ENCODE data around the gene ARSG.

The ARSG gene

GRCh38 chr17:68441070-68441770 lies 149.9 kb downstream of the ARSG start:
- FAIRE-seq (no peak), DNase-seq (ENCODE audit: insufficient read length, low spot score) (no peak)

- FAIRE-seq (no peak), DNase-seq (ENCODE audit: insufficient read length, low spot score) (no peak)
These were observed 152.7 kb downstream of the ARSG start for GRCh38 chr17:68443972-68444464.

- DNase-seq (ENCODE audit: insufficient read length, low spot score) (no peak), FAIRE-seq (no peak)
These were observed 154.4 kb downstream of the ARSG start for GRCh38 chr17:68445671-68446070.

- DNase-seq (ENCODE audit: insufficient read length, low spot score) (no peak), FAIRE-seq (no peak)
These were observed 155.3 kb downstream of the ARSG start for GRCh38 chr17:68446626-68447041.

GRCh38 chr17:68449021-68449739 lies 157.9 kb downstream of the ARSG start:
- no peak for DNase-seq (ENCODE audit: insufficient read length, low spot score)
- FAIRE-seq = no peak

- DNase-seq (ENCODE audit: insufficient read length, low spot score) (no peak), FAIRE-seq (no peak)
These were observed 159.1 kb downstream of the ARSG start for GRCh38 chr17:68450391-68450790.

GRCh38 chr17:68450801-68451200 lies 159.5 kb downstream of the ARSG start:
- FAIRE-seq (no peak), DNase-seq (ENCODE audit: insufficient read length, low spot score) (no peak)

GRCh38 chr17:68451670-68452354 lies 160.5 kb downstream of the ARSG start:
- FAIRE-seq (no peak), DNase-seq (ENCODE audit: insufficient read length, low spot score) (no peak)

- DNase-seq (ENCODE audit: insufficient read length, low spot score) (no peak), FAIRE-seq (no peak)
These were observed 161.5 kb downstream of the ARSG start for GRCh38 chr17:68452724-68453290.

GRCh38 chr17:68453991-68454665 lies 162.8 kb downstream of the ARSG start:
- DNase-seq (ENCODE audit: insufficient read length, low spot score) = no peak
- FAIRE-seq = no peak

GRCh38 chr17:68455901-68456338 lies 164.6 kb downstream of the ARSG start:
- no peak for DNase-seq (ENCODE audit: insufficient read length, low spot score)
- no peak for FAIRE-seq

- no peak for DNase-seq (ENCODE audit: insufficient read length, low spot score)
These were observed 165.3 kb downstream of the ARSG start for GRCh38 chr17:68456339-68457167.

GRCh38 chr17:68457168-68457538 lies 165.9 kb downstream of the ARSG start, which contains the start of gene WIPI1:
Gene WIPI1, minus strand, starts transcription at chr17:68457496. Its CDS starts 75 bp downstream, at chr17:68457421.
- DNase-seq (ENCODE audit: insufficient read length, low spot score) (no peak), FAIRE-seq (no peak)

More at GRCh38 chr17:68456339-68457167, 165.3 kb downstream of the ARSG start:
- FAIRE-seq = no peak

- DNase-seq (ENCODE audit: insufficient read length, low spot score) = peak; percentile 74
- peak; percentile 95 for FAIRE-seq
These were observed 166.4 kb downstream of the ARSG start for GRCh38 chr17:68457539-68458259.

- no peak for FAIRE-seq
- no peak for DNase-seq (ENCODE audit: insufficient read length, low spot score)
These were observed 167.2 kb downstream of the ARSG start for GRCh38 chr17:68458260-68459036.

GRCh38 chr17:68459037-68459639 lies 167.8 kb downstream of the ARSG start:
- FAIRE-seq = peak; percentile 85

GRCh38 chr17:68460146-68460545 lies 168.9 kb downstream of the ARSG start:
- no peak for DNase-seq (ENCODE audit: insufficient read length, low spot score)
- FAIRE-seq = no peak

More at GRCh38 chr17:68459037-68459639, 167.8 kb downstream of the ARSG start:
- no peak for DNase-seq (ENCODE audit: insufficient read length, low spot score)

GRCh38 chr17:68460715-68461114 lies 169.4 kb downstream of the ARSG start:
- FAIRE-seq = peak; percentile 76
- no peak for DNase-seq (ENCODE audit: insufficient read length, low spot score)
